HUDEP-2 (cell line): ENCODE results near the gene CCDC61.

Source experiments
- DNase-seq, 76 experiments: peaks; one replicate each; lab custom pipeline; 2025; ENCODE audit not compliant: unreplicated experiment in 76 of 76; lab: John Stamatoyannopoulos, UW

Gene CCDC61

DNA sequence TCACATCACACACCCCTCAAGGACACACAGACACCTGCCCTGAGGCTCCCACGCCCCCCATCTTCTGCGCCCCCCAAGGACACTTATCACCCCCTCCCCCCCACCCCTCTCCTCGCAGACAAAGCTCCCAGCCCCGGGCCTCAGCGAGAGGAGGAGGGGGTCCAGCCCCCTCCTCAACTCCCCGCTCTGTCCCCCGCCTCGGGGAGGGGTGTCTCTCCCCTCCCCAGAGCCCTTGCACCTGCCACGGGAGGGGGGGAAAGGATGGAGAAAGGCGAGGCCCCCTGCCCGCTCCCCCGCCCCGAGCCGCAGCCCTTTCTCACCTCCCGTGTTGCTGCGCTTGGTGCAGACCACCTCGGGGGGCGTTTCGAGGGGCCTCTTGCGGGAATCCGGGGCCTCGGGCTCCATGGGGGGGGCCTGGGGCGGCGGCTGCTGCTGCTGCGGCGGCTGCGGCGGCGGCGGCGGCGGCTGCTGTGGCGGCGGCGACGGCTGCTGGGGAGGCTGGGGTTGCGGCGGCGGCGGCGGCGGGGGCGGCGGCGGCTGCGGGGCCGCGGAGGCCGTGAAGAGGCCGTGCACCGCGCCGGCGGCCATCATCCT is 22.2 kb upstream of the CCDC61 start:
- no peak for DNase-seq

DNA sequence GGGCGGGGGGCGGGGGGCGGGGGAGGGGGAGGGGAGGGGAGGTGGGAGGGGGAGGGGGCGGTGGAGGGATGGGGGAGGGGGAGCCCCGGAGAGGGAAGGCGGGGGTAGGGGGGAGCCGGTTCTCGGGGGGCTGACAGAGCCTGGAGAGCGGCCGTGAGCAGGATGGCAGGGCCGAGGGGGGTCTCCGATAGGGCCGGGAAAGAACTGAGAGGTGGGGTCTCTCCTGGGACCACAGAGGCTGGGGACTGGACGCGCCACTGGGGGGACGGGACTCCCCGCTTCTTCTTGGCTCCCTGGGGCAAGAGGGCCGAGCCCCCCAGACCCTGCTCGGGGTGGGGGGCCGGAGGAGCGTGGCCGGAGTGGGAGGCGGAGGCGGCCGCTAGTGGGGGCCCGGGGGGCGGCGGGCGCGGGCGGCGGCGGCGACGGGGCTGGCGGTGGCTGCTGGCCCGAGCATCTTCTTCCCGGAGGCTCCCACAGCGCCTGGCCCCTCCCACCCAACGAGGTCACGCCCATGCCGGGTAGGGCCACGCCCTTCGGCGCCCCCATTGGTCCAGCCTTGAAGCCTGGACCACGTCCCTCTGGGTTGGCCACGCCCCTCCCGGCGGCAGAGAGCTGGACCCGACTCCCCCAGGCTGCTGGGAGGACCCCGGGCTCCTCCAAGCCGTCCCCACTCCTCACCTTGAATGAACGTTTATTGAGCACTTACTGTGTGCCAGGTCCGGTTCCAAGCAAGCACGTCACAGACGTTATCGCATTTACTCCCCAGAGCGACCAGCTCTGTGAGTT is 21.5 kb upstream of the CCDC61 start, which contains the start of gene NOVA2:
TSS of gene NOVA2 (minus strand) at position 313 of the 786 bp plus-strand sequence. CDS start 514 bp downstream, outside the sequence.
- peak in 64 of 76 experiments; percentile 5 to 81 (median 58) for DNase-seq

DNA sequence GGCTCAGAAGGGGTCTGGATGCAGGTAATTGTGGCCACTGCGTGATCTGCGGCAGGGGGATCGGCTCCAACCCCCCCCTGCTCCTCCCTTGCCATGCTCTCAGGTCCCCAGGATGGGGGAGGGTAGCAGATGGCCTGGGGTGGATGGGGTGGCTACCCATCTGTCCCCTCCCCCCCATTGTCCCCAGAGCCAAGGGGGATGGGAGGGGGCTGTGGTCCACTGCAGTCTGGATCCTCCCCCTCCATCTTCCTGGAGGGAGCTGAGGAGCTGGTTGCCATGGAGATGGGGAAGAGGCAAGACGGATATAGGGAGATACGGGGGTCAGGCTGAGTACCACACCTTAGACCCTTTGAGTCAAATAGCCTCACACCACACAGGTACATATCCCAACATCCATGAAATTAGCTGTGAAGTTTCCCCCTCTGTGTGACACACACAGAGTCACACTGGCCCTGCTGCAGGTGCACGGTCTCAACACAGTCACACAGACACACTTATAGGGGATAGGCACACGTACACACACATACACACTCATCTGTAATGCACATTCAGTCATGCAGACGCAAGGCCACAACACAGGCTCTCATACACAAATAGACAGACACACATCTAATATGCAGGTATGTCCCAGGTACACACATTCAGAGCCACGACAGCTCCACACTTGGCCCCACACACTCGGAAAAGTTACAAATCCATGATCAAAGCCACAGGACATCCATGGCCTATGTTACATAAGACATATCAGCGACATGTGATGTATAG is 19.8 kb upstream of the CCDC61 start:
- no peak for DNase-seq

DNA sequence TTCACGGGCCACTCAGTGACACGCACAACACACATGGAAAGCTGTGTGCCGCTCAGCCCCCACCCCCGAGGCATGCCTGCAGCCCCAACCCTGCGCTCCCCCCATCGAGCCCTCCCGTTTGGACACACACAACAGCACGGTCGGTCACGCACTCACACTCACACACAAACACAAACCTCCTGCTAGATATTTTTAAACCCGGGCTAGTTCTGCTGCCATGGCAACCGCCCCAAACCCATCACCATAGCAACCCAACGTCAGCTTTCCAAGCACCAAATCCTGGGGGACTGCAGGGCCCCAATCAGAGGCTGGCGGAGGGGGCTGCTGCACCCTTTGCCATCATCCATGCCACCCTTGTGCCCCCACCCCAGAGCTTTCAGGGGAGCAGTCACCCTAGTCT is 19.1 kb upstream of the CCDC61 start:
- no peak for DNase-seq

DNA sequence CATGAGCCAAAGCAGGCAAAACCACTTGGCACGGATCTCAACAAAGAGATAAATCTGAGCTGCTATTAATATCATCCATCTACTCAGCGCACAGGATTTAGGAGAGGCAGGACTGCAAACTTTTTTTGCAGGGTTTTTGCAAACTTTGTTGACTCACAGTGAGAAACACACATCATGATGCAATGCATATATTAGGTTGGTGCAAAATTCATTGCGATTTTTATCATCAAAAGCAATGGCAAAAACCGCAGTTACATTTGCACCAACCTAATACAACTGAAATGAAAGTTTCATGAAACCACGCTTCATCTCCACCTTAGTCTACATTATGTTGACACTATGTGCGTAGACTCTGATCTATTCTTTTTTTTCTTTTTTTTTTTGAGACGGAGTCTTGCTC is 17.1 kb upstream of the CCDC61 start:
- DNase-seq, result no peak

DNA sequence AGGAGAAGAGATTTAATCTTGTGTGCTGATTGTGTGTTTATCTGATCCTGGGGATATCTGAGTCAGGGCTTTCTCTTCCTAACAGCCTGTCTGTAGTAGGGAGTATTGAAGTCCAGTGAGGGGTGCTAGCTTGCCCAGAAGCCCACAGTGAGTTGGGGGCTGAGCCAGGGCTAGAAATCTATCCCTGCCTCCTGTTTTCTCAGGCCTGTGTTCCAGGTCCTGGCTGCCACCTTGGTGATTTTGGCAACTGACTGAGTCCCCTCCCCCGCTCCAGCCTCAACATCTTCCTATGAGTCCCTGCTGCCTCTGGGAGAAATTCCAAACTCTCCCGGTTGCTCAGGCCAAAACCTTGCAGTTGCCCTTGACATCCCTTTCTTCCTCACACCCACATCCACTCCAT is 13.9 kb upstream of the CCDC61 start:
- DNase-seq, result no peak

DNA sequence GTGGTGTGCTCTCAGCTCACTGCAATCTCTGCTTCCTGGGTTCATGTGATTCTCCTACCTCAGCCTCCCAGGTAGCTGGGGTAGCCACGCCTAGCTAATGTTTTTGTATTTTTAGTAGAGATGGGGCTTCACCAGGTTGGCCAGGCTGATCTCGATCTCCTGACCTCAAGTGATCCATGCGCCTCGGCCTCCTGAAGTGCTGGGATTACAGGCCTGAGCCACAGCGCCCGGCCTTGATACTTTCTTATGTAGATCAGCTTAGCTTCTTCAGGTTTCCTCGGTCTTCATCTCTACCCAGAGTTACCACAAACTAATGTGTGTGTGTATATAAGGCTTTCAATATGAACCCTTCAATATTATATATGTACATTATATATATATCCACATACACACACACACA is 9.9 kb upstream of the CCDC61 start:
- DNase-seq, result no peak

DNA sequence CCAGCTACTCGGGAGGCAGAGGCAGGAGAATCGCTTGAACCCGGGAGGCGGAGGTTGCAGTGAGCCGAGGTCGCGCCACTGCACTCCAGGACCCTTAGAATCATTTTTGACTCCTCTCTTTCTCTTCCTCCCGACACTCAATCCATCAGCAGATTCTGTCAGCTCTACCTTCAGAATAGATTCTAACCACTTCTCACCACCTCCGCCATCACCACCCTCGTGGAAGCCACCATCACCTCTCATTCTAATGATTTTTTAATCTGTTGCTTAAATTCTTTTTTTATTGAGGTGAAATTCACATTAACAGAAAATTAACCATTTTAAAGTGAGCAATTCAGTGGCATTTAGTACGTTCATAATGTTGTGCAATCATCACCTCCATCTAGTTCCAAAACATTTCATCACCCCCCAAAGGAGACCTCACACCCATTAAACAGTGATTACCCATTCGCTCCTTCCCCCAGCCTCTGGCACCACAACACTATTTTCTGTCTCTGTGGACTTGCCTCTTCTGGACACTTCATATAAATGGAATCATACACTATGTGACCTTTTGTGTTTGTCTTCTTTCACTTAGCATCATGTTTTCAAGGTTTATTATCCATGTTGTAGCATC is 5.0 kb upstream of the CCDC61 start:
- DNase-seq, result no peak

DNA sequence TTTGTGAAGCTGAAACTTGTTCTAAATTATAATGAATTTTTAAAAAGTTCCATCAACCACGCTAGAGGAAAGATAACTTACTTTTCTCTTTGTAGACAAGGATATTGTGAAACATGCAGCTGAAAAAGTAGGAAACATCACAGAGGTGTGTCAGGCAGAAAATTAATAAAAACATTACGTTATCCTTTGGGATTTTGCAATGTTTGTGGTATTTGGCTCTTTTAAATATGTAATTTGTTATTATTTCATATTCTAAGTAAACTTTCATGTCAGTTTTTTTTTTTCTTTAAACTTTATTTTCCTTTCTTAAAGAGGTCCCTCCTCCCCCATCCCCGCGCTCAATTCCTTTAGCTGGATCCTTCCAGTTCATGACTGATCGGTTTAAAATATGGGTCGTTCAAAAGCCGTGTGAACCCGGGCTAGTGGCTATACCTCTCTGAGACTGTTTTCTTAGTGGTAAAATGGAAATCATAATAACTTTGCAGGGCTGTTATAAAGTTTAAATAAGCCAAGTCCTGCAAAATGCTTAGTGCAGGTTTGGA is 740 bp upstream of the CCDC61 start:
- peak in 1 of 76 experiments; percentile 43 for DNase-seq

DNA sequence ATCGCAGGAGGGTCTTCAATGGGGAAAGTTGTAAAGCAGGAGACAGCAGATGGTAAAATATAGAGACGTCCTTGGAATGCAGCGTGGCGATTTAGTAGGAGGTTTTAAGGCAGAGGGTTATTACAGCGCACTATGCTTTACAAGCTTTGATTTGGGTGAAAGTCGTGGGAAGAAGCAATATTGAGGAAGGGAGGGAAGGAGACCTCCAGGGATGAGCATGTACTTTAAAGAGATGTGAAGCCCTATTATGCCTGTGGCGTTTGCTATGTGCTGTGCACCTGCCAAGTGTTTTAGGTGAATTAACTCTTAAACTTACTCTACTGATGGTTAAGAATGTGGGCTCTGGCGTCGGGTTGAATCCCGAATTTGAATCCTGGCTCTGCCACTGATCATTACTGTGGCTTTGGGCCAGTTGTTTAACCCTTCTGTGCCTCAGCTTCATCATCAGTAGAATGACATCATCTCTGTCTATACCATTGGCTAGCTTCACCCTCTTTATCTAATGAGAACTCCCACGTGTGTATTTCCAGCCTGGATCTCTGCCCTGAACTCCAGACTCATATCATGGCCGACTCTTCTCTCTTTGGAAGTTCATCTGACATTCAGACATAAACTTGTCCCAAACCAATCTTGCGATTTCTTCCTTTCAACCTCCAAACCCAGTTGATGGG is 583 bp downstream of the CCDC61 start:
- peak in 24 of 76 experiments; percentile 7 to 64 (median 36) for DNase-seq

DNA sequence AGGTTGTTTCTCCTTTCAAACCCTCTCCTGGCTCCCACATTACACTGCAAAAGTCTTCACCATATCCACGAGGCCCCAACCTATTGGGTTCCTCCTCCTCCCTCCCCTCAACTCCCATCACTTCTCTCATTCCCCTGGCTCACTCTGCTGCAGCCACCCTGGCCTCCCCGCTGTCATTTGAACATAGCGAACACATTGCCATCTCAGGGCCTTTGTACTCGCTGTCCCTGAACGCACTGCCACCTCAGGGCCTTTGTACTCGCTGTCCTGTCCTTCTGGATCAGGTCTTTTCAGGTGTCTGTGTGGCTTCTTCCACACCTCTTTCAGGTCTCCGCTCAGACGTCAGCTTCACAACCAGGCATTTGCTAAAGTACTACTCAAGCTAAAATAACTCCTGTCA is 1.7 kb downstream of the CCDC61 start:
- no peak for DNase-seq

DNA sequence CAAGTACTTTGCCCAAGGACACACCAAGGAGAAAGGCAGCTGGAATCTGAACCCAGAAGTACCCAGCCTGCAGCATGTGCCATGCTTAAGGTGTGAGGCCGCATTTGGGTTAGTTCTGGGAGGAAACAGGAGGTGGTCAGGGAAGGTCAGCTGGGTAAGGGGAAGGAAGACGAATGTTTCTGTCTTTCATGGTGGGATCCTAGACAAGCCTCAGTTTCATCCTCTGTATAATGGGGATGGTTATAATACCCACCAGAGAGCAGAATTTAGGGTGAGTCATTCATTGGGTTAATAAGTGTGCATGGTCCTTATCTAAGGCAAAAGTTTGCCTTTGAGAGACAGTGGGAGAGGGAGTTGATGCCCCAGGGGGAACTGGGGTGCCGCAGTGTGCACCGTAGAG is 3.6 kb downstream of the CCDC61 start:
- DNase-seq, result no peak

DNA sequence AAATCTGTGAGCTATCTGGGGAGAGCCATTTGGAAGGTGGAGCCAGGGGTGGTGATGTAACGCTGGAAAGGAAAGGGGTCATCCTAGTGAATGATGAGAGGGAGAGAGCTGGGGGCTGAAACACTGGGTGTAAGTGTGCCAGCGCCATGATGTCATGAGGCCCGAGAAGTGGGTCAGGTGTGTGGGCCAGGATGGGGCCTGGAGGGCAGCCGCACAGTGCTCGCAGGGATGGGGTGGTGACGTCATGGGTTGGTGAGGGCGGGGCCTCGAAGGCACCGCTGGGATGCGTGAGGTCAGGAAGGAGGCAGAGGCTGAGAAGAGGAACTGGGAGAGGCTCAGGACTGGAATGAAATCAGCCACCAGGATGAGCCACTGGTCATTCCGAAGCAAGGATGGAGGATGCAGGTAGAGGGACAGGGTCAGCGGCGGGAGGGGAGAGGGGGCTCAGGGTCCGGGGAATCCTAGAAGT is 4.4 kb downstream of the CCDC61 start:
- DNase-seq, result peak in 3 of 76 experiments; percentile 8 to 27 (median 12)

DNA sequence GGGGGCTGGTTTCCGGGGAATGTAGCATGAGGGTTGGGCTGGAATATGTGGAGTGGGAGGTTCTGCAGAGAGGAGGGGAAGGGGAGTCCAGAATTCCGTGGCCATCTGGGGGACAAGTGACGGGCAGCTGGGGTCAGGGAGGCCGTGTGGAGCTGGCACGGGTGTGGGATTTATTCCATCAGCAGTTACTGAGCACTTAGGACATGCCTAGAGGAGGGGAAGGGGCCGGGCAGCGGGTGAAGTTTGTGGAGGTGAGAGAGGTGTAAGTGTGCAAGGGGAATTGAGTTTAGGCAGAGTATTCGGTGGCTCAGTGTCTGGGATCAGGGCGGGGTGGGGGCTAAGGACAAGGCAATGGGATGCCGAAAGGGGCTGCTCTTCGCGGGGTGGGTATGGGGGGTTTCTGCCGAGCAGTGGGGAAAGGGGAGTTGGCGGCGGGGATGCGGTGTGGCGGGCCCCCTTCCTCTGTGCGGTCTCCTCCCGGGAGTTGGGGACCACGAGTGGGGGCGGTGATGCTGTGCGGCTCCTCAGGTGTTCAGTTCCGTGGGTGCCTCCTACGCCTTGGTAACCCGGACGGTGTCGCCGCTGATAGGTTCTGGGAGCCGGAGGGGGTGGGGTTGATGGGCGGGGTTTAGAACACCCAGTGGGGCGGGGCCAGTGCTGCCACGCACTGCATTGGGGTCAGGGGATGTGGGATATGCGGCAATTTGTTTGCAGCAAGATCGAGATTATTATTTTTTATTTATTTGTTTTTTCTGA is 5.4 kb downstream of the CCDC61 start:
- DNase-seq, result peak in 30 of 76 experiments; percentile 9 to 63 (median 38)

DNA sequence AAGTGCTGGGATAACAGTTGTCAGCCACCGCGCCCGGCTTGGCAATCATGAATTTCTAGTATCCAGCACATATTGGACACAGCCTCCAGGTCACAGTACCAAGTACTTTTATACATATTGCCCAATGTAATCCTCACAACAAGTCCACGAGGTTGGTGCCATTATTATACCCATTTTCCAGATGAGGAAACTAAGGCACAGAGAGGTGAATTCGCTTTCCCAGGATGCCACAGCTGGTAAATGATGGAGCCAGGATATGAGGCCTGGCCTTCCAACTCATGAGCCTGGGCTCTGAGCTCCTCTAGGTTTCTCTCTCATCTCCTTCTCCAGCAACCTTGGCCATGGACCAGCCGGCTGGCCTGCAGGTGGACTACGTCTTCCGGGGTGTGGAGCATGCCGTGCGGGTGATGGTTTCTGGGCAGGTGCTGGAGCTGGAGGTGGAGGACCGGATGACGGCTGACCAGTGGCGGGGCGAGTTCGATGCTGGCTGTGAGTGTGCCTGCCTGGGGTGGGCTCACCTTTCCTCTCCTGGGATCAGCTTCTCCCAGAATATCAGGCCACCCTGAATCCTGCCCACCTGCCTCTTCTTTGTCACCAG is 7.5 kb downstream of the CCDC61 start:
- DNase-seq, result no peak

DNA sequence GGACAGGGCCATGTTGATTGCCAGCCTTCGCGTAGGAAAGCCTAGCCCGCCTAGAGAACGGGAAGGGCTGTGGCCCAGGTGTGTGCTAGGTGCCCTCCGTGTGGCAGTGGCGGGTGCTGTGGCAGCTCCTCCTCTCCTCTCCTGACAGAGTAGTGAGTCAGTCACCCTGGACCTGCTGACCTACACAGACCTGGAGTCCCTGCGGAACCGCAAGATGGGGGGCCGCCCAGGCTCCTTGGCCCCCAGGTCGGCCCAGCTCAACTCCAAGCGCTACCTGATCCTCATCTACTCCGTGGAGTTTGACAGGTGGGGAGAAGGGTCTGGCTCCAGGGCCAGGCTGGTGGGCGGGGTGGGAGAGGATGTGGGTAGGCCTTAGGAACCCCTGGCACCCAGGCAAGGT is 11.1 kb downstream of the CCDC61 start:
- DNase-seq, result no peak

DNA sequence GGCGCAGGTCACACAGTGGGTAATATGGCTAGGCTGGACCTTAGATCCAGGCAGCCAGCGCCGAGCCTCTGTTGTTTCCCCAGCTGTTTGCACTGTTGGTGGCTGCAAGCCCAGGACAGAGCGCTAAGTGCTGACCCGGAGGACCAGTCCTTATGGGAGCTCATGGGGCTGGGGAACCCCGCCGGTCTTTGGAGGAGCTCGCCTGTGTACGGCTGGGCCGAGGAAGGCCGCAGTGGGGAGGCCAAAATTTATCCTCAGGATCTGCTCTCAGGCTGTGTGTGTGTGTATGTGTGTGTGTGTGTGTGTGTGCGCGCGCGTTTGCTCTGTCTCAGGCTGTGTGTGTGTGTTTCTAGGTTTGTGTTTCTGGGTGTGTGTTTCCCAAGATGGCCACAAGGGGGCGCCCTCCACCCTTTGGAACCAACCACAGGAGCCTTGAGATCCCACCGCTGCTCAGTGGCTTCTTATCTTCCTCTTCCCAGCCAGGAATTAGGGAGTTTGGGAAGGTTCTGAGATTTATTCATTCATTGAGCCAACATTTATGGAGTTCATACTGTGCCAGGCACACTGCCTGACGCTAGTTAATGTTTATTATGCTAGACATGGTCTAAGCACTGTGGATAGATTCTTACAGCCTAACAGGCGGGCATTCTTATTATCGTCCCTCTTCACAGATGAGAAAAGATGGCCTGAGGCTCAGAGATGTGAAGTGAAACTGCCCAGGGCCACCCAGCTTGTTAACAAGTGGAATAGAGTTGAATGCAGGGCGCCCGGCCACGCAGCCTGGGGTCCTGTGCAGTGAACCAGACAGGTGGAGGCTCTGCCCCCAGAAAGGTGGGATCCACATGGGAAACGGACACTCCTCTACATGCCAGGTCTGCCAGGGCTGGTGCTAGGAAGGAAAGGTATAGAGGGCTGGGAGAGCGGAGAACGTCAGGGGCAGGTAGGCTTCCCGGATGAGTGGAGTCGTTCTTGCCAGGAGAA is 14.6 kb downstream of the CCDC61 start:
- peak in 63 of 76 experiments; percentile 11 to 81 (median 60) for DNase-seq

DNA sequence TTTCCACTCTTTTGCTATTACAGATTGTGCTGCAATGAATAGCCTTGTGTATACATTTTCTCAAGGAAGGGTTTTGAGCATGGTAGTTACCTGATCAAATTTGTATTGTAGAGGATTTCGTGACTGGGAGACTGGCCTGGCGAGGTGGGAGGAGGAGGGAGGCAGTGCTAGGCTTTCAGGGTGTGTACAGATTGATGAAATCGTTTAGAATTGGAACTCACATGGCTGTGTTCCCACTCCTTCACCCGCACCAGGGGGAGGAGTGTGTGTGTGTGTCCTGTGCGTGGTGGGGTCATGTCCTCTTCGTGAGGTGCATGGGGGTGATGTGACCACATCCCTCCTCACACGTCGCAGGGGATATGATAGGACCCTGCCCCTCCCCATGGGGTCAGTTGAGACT is 19.3 kb downstream of the CCDC61 start:
- no peak for DNase-seq
